HepG2 (cell line): ENCODE results near the gene HHATL. TPM values are rescaled to one million over a fixed set of nuclear protein-coding genes. Genes with fewer than 3 reads are reported as not detected.

Experiments used
- ATAC-seq: fragments of 200-7000 bp; cut with Tn5 transposase; 3 replicates; pipeline ENCODE4 v1.9.1; 2020; ENCODE audit warnings: mild to moderate bottlenecking, moderate library complexity
- BruUV-seq: library from RNA; stranded (reverse); fragments of 400-500 nt; replicated peaks from 2 replicates; lab custom pipeline; 2021; lab: Mats Ljungman, UMichigan
- CTCF ChIA-PET: fragments of 300-600 bp; formaldehyde crosslinking; extraction: SDS; loops from one replicate; lab custom pipeline; 2021; ENCODE audit warnings: low total read pairs, inconsistent platforms, low intra/inter-chr PET ratio; lab: Yijun Ruan, JAX
- POLR2A ChIA-PET: fragments of 350-600 bp; sonication (Branson Sonifier 250); formaldehyde crosslinking; loops from one replicate; lab custom pipeline; 2020; ENCODE audit warnings: antibody characterized with exemption, inconsistent platforms; lab: Yijun Ruan, JAX
- DNase-seq: peaks from one replicate; pipeline ENCODE4 v3.0.0-alpha.2; 2015; ENCODE audit warnings: low spot score
- FAIRE-seq: peaks from 3 replicates; lab custom pipeline; 2011; peaks lifted over from hg19 to GRCh38; lab: Jason Lieb, UNC
- H2AFZ ChIP-seq: one replicate; pipeline ENCODE4 v1.6.1; 2011; ENCODE audit warnings: low read length, inconsistent platforms
- H3K27ac ChIP-seq: fragments of 300-600 bp; 3 replicates; pipeline ENCODE4 v1.8.0; 2011; ENCODE audit warnings: mixed run types, mild to moderate bottlenecking, mixed read lengths, low read length, inconsistent platforms; ENCODE audit not compliant: insufficient read depth; ENCODE audit errors: extremely low read length
- H3K27me3 ChIP-seq, 2 experiments: fragments of 200-600 bp in 1 of 2; 2 replicates in 1 of 2; 3 replicates in 1 of 2; pipeline versions ENCODE4 v1.6.0 to v1.8.0; 2011; ENCODE audit warnings: low read length in 2 of 2, mild to moderate bottlenecking in 2 of 2, moderate library complexity in 2 of 2, inconsistent platforms in 1 of 2; ENCODE audit not compliant: insufficient read depth in 2 of 2, control insufficient read depth in 1 of 2
- H3K36me3 ChIP-seq, 2 experiments: fragments of 200-600 bp in 1 of 2; replicated peaks in 1 of 2; 2 replicates in 1 of 2; 3 replicates in 1 of 2; pipeline versions ENCODE4 v1.5.1 to v1.8.0; 2011; ENCODE audit warnings: low read length in 2 of 2, inconsistent platforms in 1 of 2; ENCODE audit not compliant: insufficient read depth in 2 of 2, control insufficient read depth in 1 of 2
- H3K4me1 ChIP-seq: 2 replicates; pipeline ENCODE4 v1.5.1; 2012; ENCODE audit warnings: low read length, inconsistent platforms; ENCODE audit not compliant: insufficient read depth
- H3K4me2 ChIP-seq: 2 replicates; pipeline ENCODE4 v1.6.0; 2011; ENCODE audit warnings: low read depth, low read length, inconsistent platforms
- H3K4me3 ChIP-seq, 3 experiments: fragments of 200-600 bp in 1 of 3; sonication (generic), shearing (Covaris generic) in 1 of 3; replicated peaks in 1 of 3; 2 replicates each; pipeline ENCODE4 v1.5.1; 2011 to 2016; ENCODE audit warnings: low read length in 3 of 3, inconsistent platforms in 2 of 3, low read depth in 2 of 3, mild to moderate bottlenecking in 2 of 3, control low read depth in 1 of 3, mixed read lengths in 1 of 3; ENCODE audit not compliant: insufficient read depth in 1 of 3
- H3K79me2 ChIP-seq: one replicate; pipeline ENCODE4 v1.6.1; 2011; ENCODE audit warnings: low read length, inconsistent platforms; ENCODE audit not compliant: insufficient read depth
- H3K9ac ChIP-seq: 2 replicates; pipeline ENCODE4 v1.6.0; 2011; ENCODE audit warnings: mild to moderate bottlenecking, low read depth, low read length, inconsistent platforms; ENCODE audit not compliant: insufficient read depth
- H3K9me3 ChIP-seq: 2 replicates; pipeline ENCODE4 v1.5.1; 2012; ENCODE audit warnings: mild to moderate bottlenecking, low read length
- H4K20me1 ChIP-seq: 2 replicates; pipeline ENCODE4 v1.6.0; 2011; ENCODE audit warnings: inconsistent platforms, mild to moderate bottlenecking, low read length, moderate library complexity; ENCODE audit not compliant: insufficient read depth
- KMT2A ChIP-seq: sonication (generic); formaldehyde crosslinking; IDR thresholded peaks from 2 replicates; pipeline ENCODE4 v1.4.0; 2020; ENCODE audit warnings: missing genetic modification reagents
- TEAD2 ChIP-seq: sonication (generic); formaldehyde crosslinking; IDR thresholded peaks from 2 replicates; pipeline ENCODE4 v1.9.0; 2021; ENCODE audit warnings: missing genetic modification reagents
- ZFP36L2 ChIP-seq: sonication (generic); formaldehyde crosslinking; IDR thresholded peaks from 2 replicates; pipeline ENCODE4 v1.4.0; 2020; ENCODE audit warnings: missing genetic modification reagents
- ZNF124 ChIP-seq: sonication (generic); formaldehyde crosslinking; IDR thresholded peaks from 2 replicates; pipeline ENCODE4 v1.4.0; 2020; ENCODE audit warnings: missing genetic modification reagents
- ZNF367 ChIP-seq: sonication (generic); formaldehyde crosslinking; IDR thresholded peaks from 2 replicates; pipeline ENCODE4 v1.4.0; 2020; ENCODE audit warnings: missing genetic modification reagents, borderline replicate concordance
- ZNF678 ChIP-seq: sonication (generic); formaldehyde crosslinking; IDR thresholded peaks from 2 replicates; pipeline ENCODE4 v1.4.0; 2020; ENCODE audit warnings: mild to moderate bottlenecking, missing genetic modification reagents
- ZNF792 ChIP-seq: IDR thresholded peaks from 2 replicates; pipeline ENCODE4 v1.6.1; 2016
- WGBS: methylation state at CpG from one replicate; pipeline ENCODE4 v1.1.6; 2017; ENCODE audit warnings: low lambda C conversion rate; 5-methylcytosine and 5-hydroxymethylcytosine counted together
- in situ Hi-C: cut with HindIII; loops from 2 replicates; pipeline ENCODE4 v1.10.0; 2017; ENCODE audit warnings: low pct_unique_long_range_greater_than_20kb; ENCODE audit not compliant: extremely low pct_ligation_motif_present
- intact Hi-C: fragments of 100-400 bp; cut with micrococcal nuclease; formaldehyde crosslinking; loops from one replicate; pipeline ENCODE4 v1.10.0; 2022; ENCODE audit not compliant: unreplicated experiment
- polyA plus RNA-seq, 8 experiments: library from polyadenylated mRNA; depleted of rRNA in 3 of 8; stranded (reverse) in 7 of 8; unstranded in 1 of 8; fragments of >200 nt; fragmentation: Illumina TruSeq in 4 of 8; extraction: Trizol in 4 of 8; gene quantifications; 2 replicates each; pipeline versions ENCODE4 v1.2.1 to v1.2.3, GENCODE V29; 2011 to 2016; ENCODE audit warnings: low read depth in 4 of 8, missing spikeins in 1 of 8, mixed read lengths in 1 of 8; ENCODE audit not compliant: insufficient read depth in 1 of 8
- total RNA-seq, 5 experiments: library from RNA; depleted of rRNA; stranded (reverse); fragments of >200 nt; fragmentation: Illumina TruSeq; extraction: Trizol; gene quantifications; 2 replicates each; pipeline ENCODE4 v1.2.3, GENCODE V29; 2016; ENCODE audit warnings: low read depth in 1 of 5
- TF ChIP-seq, protein P1 (sequence below): IDR thresholded peaks from 2 replicates; pipeline ENCODE4 v1.6.1; 2018; ENCODE audit warnings: missing genetic modification reagents, mild to moderate bottlenecking, missing compliant biosample characterization
- TF ChIP-seq, protein P2 (sequence below): sonication (generic); formaldehyde crosslinking; IDR thresholded peaks from 2 replicates; pipeline ENCODE4 v1.4.0; 2020; ENCODE audit warnings: missing genetic modification reagents, borderline replicate concordance
- TF ChIP-seq, protein P3 (sequence below): sonication (generic); formaldehyde crosslinking; IDR thresholded peaks from 2 replicates; pipeline ENCODE4 v1.5.1; 2020; ENCODE audit warnings: missing genetic modification reagents, mild to moderate bottlenecking, borderline replicate concordance

The HHATL gene
- total and polyA plus RNA-seq, 2 of the 13 experiments (the other 11 are each of a cell fraction or from before 2014, with no cell fraction given) = 0.26 TPM; not detected in 1

DNA sequence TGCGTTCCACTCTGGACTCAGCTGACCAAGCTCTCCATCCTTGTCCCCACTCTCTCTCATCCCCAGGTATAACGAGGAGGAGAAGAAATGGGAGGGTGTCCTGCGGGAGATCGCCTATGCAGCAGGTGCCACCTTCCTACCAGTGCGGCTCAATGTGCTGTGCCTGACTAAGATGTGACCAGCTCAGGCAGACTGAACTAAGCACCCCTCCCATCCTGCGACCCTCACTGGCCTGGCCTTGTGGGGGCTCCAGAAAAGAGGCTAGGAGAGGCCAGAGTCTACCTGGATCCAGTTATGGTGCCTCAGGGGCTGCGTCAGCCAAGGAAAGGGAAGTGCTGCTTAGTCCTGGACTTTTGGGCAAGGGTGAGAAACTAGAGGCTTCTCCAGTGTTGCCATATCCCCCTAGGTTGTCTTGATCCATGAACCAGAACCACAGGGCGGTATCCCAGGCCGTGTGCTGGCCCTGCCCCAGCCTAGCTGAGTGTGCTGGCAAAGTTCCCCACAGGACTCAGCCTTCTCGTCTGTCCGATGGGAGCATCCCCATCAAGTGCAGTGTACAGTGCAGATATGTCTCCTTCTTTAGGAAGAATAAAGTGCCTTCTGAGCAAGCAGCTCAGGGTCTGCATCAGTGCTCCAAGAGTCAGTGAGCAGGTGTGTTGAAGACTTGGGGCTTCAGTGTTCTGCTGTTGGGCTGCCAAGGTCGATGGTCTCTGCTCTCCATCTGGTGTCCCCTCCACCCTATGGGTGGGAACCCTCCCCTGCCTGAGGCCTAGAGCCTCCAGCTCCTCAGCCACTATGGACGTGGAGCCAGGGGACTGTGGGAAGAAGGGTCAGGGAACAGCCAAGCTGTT, 10.6 kb downstream of the HHATL start:
- Histone ChIP-seq H3K4me2 (no peak overlapping the region), H3K27ac (no peak overlapping the region), H3K9me3 (no peaks in the 10 kb centered on the region), H3K36me3 (no peaks in the 10 kb centered on the region), H2AFZ (no peak overlapping the region), H3K79me2 (no peaks in the 10 kb centered on the region), H3K27me3 (peaks cover 4 to 46% of the 10 kb centered on the region in 2 experiments; a peak in 4 of 5 replicates), H3K4me3 (no peak overlapping the region), H3K9ac (no peak overlapping the region), H4K20me1 (no peaks in the 10 kb centered on the region), H3K4me1 (no peaks in the 10 kb centered on the region)
- CTCF ChIA-PET = no interaction called here
- in situ Hi-C loops = no loop called here
- DNase-seq = no peak
- FAIRE-seq = no peak
- POLR2A ChIA-PET = no interaction called here
- 22% methylated on average over 8 of the region's 13 CpGs for WGBS
- BruUV-seq = no TSS peak
- intact Hi-C loops = no loop called here
- no peak for ATAC-seq
- TF ChIP-seq KMT2A (CRISPR knock-in tag) (no peak), ZNF678 (no peak), ZNF792 (CRISPR knock-in tag) (no peak), ZNF367 (CRISPR knock-in tag) (no peak), ZNF124 (CRISPR knock-in tag) (no peak), TEAD2 (CRISPR knock-in tag) (no peak), ZFP36L2 (CRISPR knock-in tag) (no peak)
- TF ChIP-seq, protein P1, sequence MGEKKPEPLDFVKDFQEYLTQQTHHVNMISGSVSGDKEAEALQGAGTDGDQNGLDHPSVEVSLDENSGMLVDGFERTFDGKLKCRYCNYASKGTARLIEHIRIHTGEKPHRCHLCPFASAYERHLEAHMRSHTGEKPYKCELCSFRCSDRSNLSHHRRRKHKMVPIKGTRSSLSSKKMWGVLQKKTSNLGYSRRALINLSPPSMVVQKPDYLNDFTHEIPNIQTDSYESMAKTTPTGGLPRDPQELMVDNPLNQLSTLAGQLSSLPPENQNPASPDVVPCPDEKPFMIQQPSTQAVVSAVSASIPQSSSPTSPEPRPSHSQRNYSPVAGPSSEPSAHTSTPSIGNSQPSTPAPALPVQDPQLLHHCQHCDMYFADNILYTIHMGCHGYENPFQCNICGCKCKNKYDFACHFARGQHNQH (CRISPR knock-in tag) = no peak
- TF ChIP-seq, protein P2, sequence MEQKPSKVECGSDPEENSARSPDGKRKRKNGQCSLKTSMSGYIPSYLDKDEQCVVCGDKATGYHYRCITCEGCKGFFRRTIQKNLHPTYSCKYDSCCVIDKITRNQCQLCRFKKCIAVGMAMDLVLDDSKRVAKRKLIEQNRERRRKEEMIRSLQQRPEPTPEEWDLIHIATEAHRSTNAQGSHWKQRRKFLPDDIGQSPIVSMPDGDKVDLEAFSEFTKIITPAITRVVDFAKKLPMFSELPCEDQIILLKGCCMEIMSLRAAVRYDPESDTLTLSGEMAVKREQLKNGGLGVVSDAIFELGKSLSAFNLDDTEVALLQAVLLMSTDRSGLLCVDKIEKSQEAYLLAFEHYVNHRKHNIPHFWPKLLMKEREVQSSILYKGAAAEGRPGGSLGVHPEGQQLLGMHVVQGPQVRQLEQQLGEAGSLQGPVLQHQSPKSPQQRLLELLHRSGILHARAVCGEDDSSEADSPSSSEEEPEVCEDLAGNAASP (CRISPR knock-in tag) = no peak
- TF ChIP-seq, protein P3, sequence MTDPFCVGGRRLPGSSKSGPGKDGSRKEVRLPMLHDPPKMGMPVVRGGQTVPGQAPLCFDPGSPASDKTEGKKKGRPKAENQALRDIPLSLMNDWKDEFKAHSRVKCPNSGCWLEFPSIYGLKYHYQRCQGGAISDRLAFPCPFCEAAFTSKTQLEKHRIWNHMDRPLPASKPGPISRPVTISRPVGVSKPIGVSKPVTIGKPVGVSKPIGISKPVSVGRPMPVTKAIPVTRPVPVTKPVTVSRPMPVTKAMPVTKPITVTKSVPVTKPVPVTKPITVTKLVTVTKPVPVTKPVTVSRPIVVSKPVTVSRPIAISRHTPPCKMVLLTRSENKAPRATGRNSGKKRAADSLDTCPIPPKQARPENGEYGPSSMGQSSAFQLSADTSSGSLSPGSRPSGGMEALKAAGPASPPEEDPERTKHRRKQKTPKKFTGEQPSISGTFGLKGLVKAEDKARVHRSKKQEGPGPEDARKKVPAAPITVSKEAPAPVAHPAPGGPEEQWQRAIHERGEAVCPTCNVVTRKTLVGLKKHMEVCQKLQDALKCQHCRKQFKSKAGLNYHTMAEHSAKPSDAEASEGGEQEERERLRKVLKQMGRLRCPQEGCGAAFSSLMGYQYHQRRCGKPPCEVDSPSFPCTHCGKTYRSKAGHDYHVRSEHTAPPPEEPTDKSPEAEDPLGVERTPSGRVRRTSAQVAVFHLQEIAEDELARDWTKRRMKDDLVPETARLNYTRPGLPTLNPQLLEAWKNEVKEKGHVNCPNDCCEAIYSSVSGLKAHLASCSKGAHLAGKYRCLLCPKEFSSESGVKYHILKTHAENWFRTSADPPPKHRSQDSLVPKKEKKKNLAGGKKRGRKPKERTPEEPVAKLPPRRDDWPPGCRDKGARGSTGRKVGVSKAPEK = no peak
